C4-2B (cell line): Measurements from ENCODE around the gene DRD4.

Experiments
- H3K27ac ChIP-seq: fragments of 450-650 bp; 2 replicates; pipeline ENCODE4 v1.5.1; 2017
- ZFX ChIP-seq: fragments of 450-650 bp; IDR thresholded peaks from 2 replicates; pipeline ENCODE4 v1.6.1; 2017
- TF ChIP-seq, protein P1 (sequence below): fragments of 450-650 bp; conservative IDR thresholded peaks from 2 replicates; pipeline ENCODE4 v1.5.1; 2017; ENCODE audit warnings: mild to moderate bottlenecking

Gene DRD4

DNA sequence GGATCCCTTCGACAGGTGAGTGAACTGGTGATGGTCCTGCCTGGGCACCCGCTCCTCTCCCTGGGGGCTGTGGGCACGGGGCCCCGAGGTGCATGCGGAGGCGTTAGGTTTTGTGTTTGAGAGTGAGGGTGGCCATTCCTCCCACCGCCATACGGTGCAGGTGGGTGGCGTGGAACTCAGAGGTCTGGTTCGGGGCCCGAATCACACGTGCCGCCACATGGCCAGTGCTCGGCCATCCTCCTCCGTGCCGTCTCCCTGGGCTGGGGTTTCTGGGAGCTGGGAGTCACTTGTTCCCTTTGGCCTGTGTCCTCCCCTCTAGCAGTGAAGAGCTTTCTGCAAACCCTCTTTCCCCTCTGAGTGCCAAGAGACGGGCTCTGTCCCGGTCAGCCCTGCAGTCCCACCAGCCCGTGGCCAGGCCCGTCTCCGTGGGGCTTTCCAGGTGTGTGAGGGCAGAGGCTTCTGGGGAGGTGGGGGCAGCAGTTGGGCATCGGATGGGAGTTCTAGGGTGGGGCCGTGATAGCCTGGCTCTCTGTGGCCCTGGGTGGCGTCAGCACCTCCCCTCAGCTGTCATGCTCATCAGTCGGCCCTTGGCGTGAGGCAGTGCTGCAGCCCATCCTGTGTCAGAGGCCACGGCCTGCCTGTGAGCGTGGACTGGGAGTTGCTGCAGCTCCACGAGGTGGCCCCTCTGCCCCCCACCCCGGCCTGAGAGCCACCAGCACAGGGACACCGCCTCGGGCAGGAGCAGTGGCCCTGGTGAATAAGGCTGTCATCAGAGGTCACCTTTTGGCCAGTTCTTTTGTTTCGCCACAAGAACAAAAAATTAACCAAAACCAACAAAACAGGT lies 31.6 kb upstream of the DRD4 start:
- TF ChIP-seq, protein P1, sequence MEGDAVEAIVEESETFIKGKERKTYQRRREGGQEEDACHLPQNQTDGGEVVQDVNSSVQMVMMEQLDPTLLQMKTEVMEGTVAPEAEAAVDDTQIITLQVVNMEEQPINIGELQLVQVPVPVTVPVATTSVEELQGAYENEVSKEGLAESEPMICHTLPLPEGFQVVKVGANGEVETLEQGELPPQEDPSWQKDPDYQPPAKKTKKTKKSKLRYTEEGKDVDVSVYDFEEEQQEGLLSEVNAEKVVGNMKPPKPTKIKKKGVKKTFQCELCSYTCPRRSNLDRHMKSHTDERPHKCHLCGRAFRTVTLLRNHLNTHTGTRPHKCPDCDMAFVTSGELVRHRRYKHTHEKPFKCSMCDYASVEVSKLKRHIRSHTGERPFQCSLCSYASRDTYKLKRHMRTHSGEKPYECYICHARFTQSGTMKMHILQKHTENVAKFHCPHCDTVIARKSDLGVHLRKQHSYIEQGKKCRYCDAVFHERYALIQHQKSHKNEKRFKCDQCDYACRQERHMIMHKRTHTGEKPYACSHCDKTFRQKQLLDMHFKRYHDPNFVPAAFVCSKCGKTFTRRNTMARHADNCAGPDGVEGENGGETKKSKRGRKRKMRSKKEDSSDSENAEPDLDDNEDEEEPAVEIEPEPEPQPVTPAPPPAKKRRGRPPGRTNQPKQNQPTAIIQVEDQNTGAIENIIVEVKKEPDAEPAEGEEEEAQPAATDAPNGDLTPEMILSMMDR: no peak
- TF ChIP-seq ZFX: no peak

DNA sequence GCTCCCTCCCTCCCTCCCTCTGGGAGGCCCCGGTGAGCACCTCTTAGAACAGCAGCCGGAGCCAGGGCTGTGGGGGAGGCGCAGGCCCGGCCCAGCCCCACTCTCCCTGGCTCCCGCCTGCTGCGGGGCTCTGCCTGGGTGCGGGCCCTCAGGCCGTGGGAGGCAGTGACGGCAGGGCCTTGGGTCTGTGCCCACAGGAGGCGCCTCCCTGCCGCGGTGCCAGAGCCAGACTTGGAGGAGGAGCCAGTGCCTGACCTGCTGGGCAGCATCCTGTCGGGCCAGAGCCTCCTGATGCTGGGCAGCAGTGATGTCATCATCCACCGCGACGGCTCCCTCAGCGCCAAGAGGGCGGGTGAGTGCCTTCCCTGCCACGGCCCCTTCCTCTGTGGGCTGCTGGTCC lies 30.8 kb upstream of the DRD4 start:
- H3K27ac ChIP-seq: peak overlapping the region; percentile 36
- TF ChIP-seq, protein P1: no peak
- TF ChIP-seq ZFX: no peak

More for the DNA sequence above, 31.6 kb upstream of the DRD4 start:
- H3K27ac ChIP-seq: peak overlapping the region; percentile 36

GRCh38 chr11:607020-607780 lies 29.9 kb upstream of the DRD4 start:
- H3K27ac ChIP-seq: peak overlapping the region; percentile 36; the same call in 1 of the 2 replicates
- no peak for TF ChIP-seq ZFX

- no peak for TF ChIP-seq ZFX
- TF ChIP-seq, protein P1: no peak
- H3K27ac ChIP-seq: no peak overlapping the region
These were observed 29.0 kb upstream of the DRD4 start for GRCh38 chr11:607971-608659.

- TF ChIP-seq, protein P1: no peak
- no peak for TF ChIP-seq ZFX
- no peak overlapping the region for H3K27ac ChIP-seq
These were observed 28.2 kb upstream of the DRD4 start for GRCh38 chr11:608791-609251.

DNA sequence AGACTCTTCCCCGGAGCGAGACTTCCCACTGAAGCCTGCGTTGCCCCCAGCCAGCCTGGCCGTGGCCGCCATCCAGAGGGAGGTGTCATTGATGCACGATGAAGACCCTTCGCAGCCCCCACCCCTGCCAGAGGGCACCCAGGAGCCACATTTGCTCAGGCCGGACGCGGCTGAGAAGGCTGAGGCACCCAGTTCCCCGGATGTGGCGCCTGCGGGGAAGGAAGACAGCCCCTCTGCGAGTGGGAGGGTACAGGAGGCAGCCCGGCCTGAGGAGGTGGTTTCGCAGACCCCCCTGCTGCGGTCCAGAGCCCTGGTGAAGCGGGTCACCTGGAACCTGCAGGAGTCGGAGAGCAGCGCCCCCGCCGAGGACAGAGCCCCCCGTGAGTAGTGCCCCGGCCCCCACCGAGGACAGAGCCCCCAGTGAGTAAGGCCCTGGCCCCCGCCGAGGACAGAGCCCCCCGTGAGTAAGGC lies 27.7 kb upstream of the DRD4 start:
- TF ChIP-seq, protein P1: no peak
- no peak for TF ChIP-seq ZFX
- H3K27ac ChIP-seq: no peak overlapping the region

DNA sequence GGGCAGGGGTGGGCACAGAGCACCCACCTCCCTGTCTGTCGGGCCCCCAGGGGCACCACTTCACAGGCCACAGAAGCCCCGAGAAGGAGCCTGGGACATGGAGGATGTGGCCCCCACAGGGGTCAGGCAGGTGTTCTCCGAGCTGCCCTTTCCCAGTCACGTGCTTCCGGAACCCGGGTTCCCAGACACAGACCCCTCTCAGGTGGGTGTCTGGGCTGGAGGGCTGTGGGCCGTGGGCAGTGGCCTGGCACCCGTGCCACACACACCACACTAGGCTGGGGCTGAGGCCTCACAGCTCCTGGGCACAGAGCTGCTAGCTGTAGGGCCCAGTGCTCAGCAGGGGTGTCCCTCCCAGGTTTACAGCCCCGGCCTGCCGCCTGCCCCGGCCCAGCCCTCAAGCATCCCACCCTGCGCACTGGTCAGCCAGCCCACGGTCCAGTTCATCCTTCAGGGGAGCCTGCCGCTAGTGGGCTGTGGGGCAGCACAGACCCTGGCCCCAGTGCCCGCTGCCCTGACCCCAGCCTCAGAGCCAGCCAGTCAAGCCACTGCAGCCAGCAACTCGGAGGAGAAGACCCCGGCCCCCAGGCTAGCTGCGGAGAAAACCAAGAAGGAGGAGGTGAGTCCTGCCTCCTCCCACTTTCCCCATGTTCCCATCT lies 26.8 kb upstream of the DRD4 start:
- no peak for TF ChIP-seq ZFX
- TF ChIP-seq, protein P1: no peak
- no peak overlapping the region for H3K27ac ChIP-seq
